B cell (primary cell): ENCODE data around the gene GOLGA6L10. TPM values are rescaled to one million over a fixed set of nuclear protein-coding genes. Genes with fewer than 3 reads are reported as not detected.
"Not testable (repeated sequence)": the region's sequence is repeated elsewhere in the genome, so short reads cannot be mapped to it uniquely, and the experiment has no call there.

ENCODE experiments used
- ATAC-seq: fragments of 200-7000 bp; cut with Tn5 transposase; one replicate; pipeline ENCODE4 v1.10.0; 2021; ENCODE audit warnings: low read depth, mild to moderate bottlenecking, moderate number of reproducible peaks, moderate library complexity
- CTCF ChIA-PET: fragments of 350-600 bp; sonication (Branson Sonifier 250); formaldehyde crosslinking; loops from one replicate; lab custom pipeline; 2021; ENCODE audit warnings: antibody characterized with exemption, inconsistent platforms; lab: Charles Lee
- POLR2A ChIA-PET: fragments of 350-600 bp; sonication (Branson Sonifier 250); formaldehyde crosslinking; loops from one replicate; lab custom pipeline; 2021; ENCODE audit warnings: antibody characterized with exemption; lab: Charles Lee
- DNase-seq: peaks from one replicate; pipeline ENCODE4 v3.0.0; 2013
- H2AFZ ChIP-seq: 2 replicates; pipeline ENCODE4 v1.6.1; 2012; ENCODE audit warnings: mild to moderate bottlenecking, low read depth, low read length; ENCODE audit not compliant: insufficient read depth, poor library complexity, severe bottlenecking
- H3K27ac ChIP-seq, 2 donors: 1 replicate in 1 of 2; 2 replicates in 1 of 2; pipeline ENCODE4 v1.5.1; 2012 to 2013; ENCODE audit warnings: low read length in 2 of 2, mild to moderate bottlenecking in 2 of 2, moderate library complexity in 1 of 2
- H3K27me3 ChIP-seq, 4 experiments: fragments of 200-600 bp in 1 of 4; sonication (generic) in 1 of 4; replicated peaks in 1 of 4; 1 replicate in 2 of 4; 2 replicates in 2 of 4; pipeline versions ENCODE4 v1.6.1 to v1.7.0; 2013 to 2016; ENCODE audit warnings: low read length in 3 of 4, mild to moderate bottlenecking in 2 of 4, mixed read lengths in 1 of 4, moderate library complexity in 1 of 4; ENCODE audit not compliant: insufficient read depth in 4 of 4, control insufficient read depth in 3 of 4; ENCODE audit errors: control extremely low read depth in 1 of 4
- H3K36me3 ChIP-seq, 2 experiments: replicated peaks in 1 of 2; 1 replicate in 1 of 2; 2 replicates in 1 of 2; pipeline versions ENCODE4 v1.6.1 to v1.7.1; 2013; ENCODE audit warnings: low read length in 1 of 2; ENCODE audit not compliant: insufficient read depth in 2 of 2, control insufficient read depth in 1 of 2; ENCODE audit errors: control extremely low read depth in 1 of 2, extremely low read depth in 1 of 2
- H3K4me1 ChIP-seq, 2 donors: fragments of 200-600 bp in 1 of 2; sonication (generic) in 1 of 2; 1 replicate in 1 of 2; 2 replicates in 1 of 2; pipeline versions ENCODE4 v1.5.1 to v1.6.1; 2013 to 2017; ENCODE audit warnings: low read length in 2 of 2; ENCODE audit not compliant: control insufficient read depth in 2 of 2, insufficient read depth in 2 of 2
- H3K4me2 ChIP-seq: replicated peaks from 2 replicates; pipeline ENCODE3; 2012; ENCODE audit warnings: mild to moderate bottlenecking, low read depth, low read length; ENCODE audit not compliant: poor library complexity, severe bottlenecking
- H3K4me3 ChIP-seq, 5 experiments: fragments of 200-600 bp in 1 of 5; sonication (generic) in 1 of 5; 1 replicate in 3 of 5; 2 replicates in 2 of 5; pipeline versions ENCODE4 v1.5.1 to v1.7.0; 2011 to 2016; ENCODE audit warnings: low read length in 4 of 5, mild to moderate bottlenecking in 4 of 5, low read depth in 2 of 5, control low read depth in 1 of 5, moderate library complexity in 1 of 5; ENCODE audit not compliant: insufficient read depth in 1 of 5; ENCODE audit errors: control extremely low read depth in 1 of 5, extremely low read depth in 1 of 5
- H3K79me2 ChIP-seq: fragments of 200-600 bp; sonication (generic); one replicate; pipeline ENCODE4 v1.6.0; 2016; ENCODE audit warnings: low read length; ENCODE audit not compliant: control insufficient read depth, insufficient read depth
- H3K9ac ChIP-seq: fragments of 200-600 bp; sonication (generic); 2 replicates; pipeline ENCODE4 v1.6.1; 2017; ENCODE audit warnings: mild to moderate bottlenecking, low read length, moderate library complexity
- H3K9me3 ChIP-seq, 3 donors: one replicate each; pipeline versions ENCODE4 v1.6.1 to v1.7.1; 2013; ENCODE audit warnings: low read length in 2 of 3; ENCODE audit not compliant: control insufficient read depth in 2 of 3, insufficient read depth in 1 of 3; ENCODE audit errors: control extremely low read depth in 1 of 3
- H4K20me1 ChIP-seq: 2 replicates; pipeline ENCODE4 v1.6.0; 2012; ENCODE audit warnings: mild to moderate bottlenecking, low read length; ENCODE audit not compliant: insufficient read depth, control insufficient read depth, poor library complexity, severe bottlenecking
- H3K27ac Mint-ChIP-seq: one replicate; pipeline ENCODE4 v1.8.0; 2021; ENCODE audit warnings: mixed read lengths
- H3K27me3 Mint-ChIP-seq: one replicate; pipeline ENCODE4 v1.8.0; 2021; ENCODE audit warnings: mixed read lengths
- H3K4me1 Mint-ChIP-seq: one replicate; pipeline ENCODE4 v1.8.0; 2021; ENCODE audit warnings: mixed read lengths
- H3K4me3 Mint-ChIP-seq: one replicate; pipeline ENCODE4 v1.8.0; 2021; ENCODE audit warnings: mixed read lengths
- H3K9me3 Mint-ChIP-seq: one replicate; pipeline ENCODE4 v1.8.0; 2022; ENCODE audit warnings: mixed read lengths; ENCODE audit not compliant: insufficient read depth
- WGBS: methylation state at CpG from one replicate; pipeline ENCODE4 v1.1.5; 2013; ENCODE audit warnings: missing lambda C conversion rate; ENCODE audit not compliant: insufficient coverage; 5-methylcytosine and 5-hydroxymethylcytosine counted together
- intact Hi-C: fragments of 100-400 bp; cut with micrococcal nuclease; formaldehyde crosslinking; loops from one replicate; pipeline ENCODE4 v1.10.0; 2022
- polyA plus RNA-seq: library from polyadenylated mRNA; depleted of rRNA; stranded (reverse); fragments of >200 nt; gene quantifications from 2 replicates; pipeline ENCODE4 v1.2.3, GENCODE V29; 2012
- total RNA-seq, 2 donors: library from RNA; stranded (reverse); fragments of 120-200 nt in 1 of 2; gene quantifications; 1 replicate in 1 of 2; 2 replicates in 1 of 2; pipeline versions ENCODE4 v1.2.3 to v1.2.4, GENCODE V29; 2013 to 2022

GOLGA6L10 gene
- total and polyA plus RNA-seq, 2 donors (not counting 1 experiment from before 2014, with no cell fraction given): 0.73 to 1.1 TPM

GRCh38 chr15:82319522-82320278 is 29.6 kb downstream of the GOLGA6L10 start:
- H3K27ac Mint-ChIP-seq, H3K79me2 ChIP-seq, CTCF ChIA-PET, H3K4me2 ChIP-seq, H2AFZ ChIP-seq, H3K9ac ChIP-seq, H3K4me1 Mint-ChIP-seq, H3K36me3 ChIP-seq, H3K4me3 ChIP-seq, H3K4me3 Mint-ChIP-seq, H3K9me3 Mint-ChIP-seq, H3K27me3 Mint-ChIP-seq, ATAC-seq, DNase-seq, H3K4me1 ChIP-seq, intact Hi-C loops, H3K9me3 ChIP-seq, POLR2A ChIA-PET, H3K27me3 ChIP-seq, H4K20me1 ChIP-seq, H3K27ac ChIP-seq: not testable (repeated sequence)
- WGBS: 90% methylated on average over 4 of the region's 19 CpGs

GRCh38 chr15:82318281-82318680 is 31.0 kb downstream of the GOLGA6L10 start:
- CTCF ChIA-PET, intact Hi-C loops, H3K27me3 Mint-ChIP-seq, H3K9me3 Mint-ChIP-seq, H3K27ac ChIP-seq, POLR2A ChIA-PET, H3K4me3 ChIP-seq, DNase-seq, H4K20me1 ChIP-seq, H3K27me3 ChIP-seq, H3K9ac ChIP-seq, H2AFZ ChIP-seq, H3K4me1 Mint-ChIP-seq, H3K79me2 ChIP-seq, H3K4me2 ChIP-seq, H3K27ac Mint-ChIP-seq, H3K36me3 ChIP-seq, ATAC-seq, H3K4me3 Mint-ChIP-seq, H3K9me3 ChIP-seq, H3K4me1 ChIP-seq: not testable (repeated sequence)
- WGBS: 88% methylated on average over 7 of the region's 8 CpGs

GRCh38 chr15:82317516-82317915 is 31.8 kb downstream of the GOLGA6L10 start:
- H3K79me2 ChIP-seq, H3K27ac ChIP-seq, H3K27me3 Mint-ChIP-seq, H3K9ac ChIP-seq, intact Hi-C loops, H3K9me3 Mint-ChIP-seq, H3K27ac Mint-ChIP-seq, H3K27me3 ChIP-seq, POLR2A ChIA-PET, H2AFZ ChIP-seq, H3K9me3 ChIP-seq, H3K4me3 ChIP-seq, CTCF ChIA-PET, ATAC-seq, H4K20me1 ChIP-seq, H3K36me3 ChIP-seq, H3K4me2 ChIP-seq, DNase-seq, H3K4me1 Mint-ChIP-seq, H3K4me1 ChIP-seq, H3K4me3 Mint-ChIP-seq: not testable (repeated sequence)
- 82% methylated on average over 7 of the region's 7 CpGs for WGBS
